Peyer's patch (tissue), 4 donors: ENCODE results near the gene TTLL5. TPM values are rescaled to one million over a fixed set of nuclear protein-coding genes. Genes with fewer than 3 reads are reported as not detected.
A peak's percentile ranks its signal among the peaks of the same experiment; 100 is the strongest.

Experiments used
- DNase-seq, 3 donors: peaks; one replicate each; pipeline ENCODE4 v3.0.0-alpha.2; 2017 to 2019
- H3K27ac ChIP-seq, 4 donors: fragments of 200-600 bp; sonication (generic); one replicate each; pipeline ENCODE4 v1.5.1; 2016 to 2019
- H3K27me3 ChIP-seq, 2 donors: fragments of 200-600 bp; sonication (generic); one replicate each; pipeline ENCODE4 v1.5.1; 2019
- H3K36me3 ChIP-seq, 3 donors: fragments of 200-600 bp; sonication (generic); one replicate each; pipeline ENCODE4 v1.5.1; 2016 to 2019
- H3K4me1 ChIP-seq, 4 donors: fragments of 200-600 bp; sonication (generic); one replicate each; pipeline ENCODE4 v1.5.1; 2016 to 2019
- H3K4me3 ChIP-seq, 4 donors: fragments of 200-600 bp; sonication (generic); 1 replicate in 3 of 4; 2 replicates in 1 of 4; pipeline ENCODE4 v1.5.1; 2016 to 2019; ENCODE audit warnings: mild to moderate bottlenecking in 1 of 4
- H3K9me3 ChIP-seq, 4 donors: fragments of 200-600 bp; sonication (generic); one replicate each; pipeline ENCODE4 v1.5.1; 2016 to 2019; ENCODE audit warnings: mild to moderate bottlenecking in 1 of 4
- CTCF ChIP-seq, 6 experiments: fragments of 450-650 bp in 4 of 6; fragments of 200-600 bp in 2 of 6; sonication (generic) in 1 of 6; IDR thresholded peaks; one replicate each; pipeline ENCODE4 v1.5.1; 2017 to 2019; ENCODE audit warnings: antibody characterized with exemption in 6 of 6, mild to moderate bottlenecking in 3 of 6, moderate library complexity in 1 of 6
- POLR2A ChIP-seq, 2 donors: fragments of 450-650 bp; IDR thresholded peaks; one replicate each; pipeline ENCODE4 v1.5.1; 2017; ENCODE audit warnings: antibody characterized with exemption in 2 of 2, mild to moderate bottlenecking in 2 of 2, moderate library complexity in 2 of 2
- total RNA-seq, 4 donors: library from RNA; depleted of rRNA; stranded (reverse); fragments of >200 nt; gene quantifications; one replicate each; pipeline ENCODE4 v1.1.0, GENCODE V29; 2016

Gene TTLL5
- total RNA-seq, 4 donors from 2014 or later, result 33.6 to 82.5 (median 46.4) TPM

GRCh38 chr14:75625034-75625433, 36.0 kb upstream of the TTLL5 start:
- Histone ChIP-seq H3K9me3 (no peaks in the 10 kb centered on the region), H3K27me3 (no peaks in the 10 kb centered on the region), H3K4me1 (peaks cover 0 to 23% (median 0%) of the 10 kb centered on the region in 4 donors), H3K27ac (no peak overlapping the region), H3K36me3 (peaks cover 0 to 9% (median 0%) of the 10 kb centered on the region in 3 donors), H3K4me3 (no peak overlapping the region)
- no peak for DNase-seq
- no peak for TF ChIP-seq POLR2A (IDR thresholded peaks at IDR 0.05)
- no peak for TF ChIP-seq CTCF (IDR thresholded peaks at IDR 0.05)

- peaks cover 0 to 15% (median 0%) of the 10 kb centered on the region in 3 donors for H3K36me3 ChIP-seq
- H3K4me1 ChIP-seq, result peaks cover 0 to 19% (median 0%) of the 10 kb centered on the region in 4 donors
- TF ChIP-seq CTCF (IDR thresholded peaks at IDR 0.05) (no peak), POLR2A (IDR thresholded peaks at IDR 0.05) (no peak)
- H3K27ac ChIP-seq, result peak overlapping the region in 1 of 4 donors; percentile 39
- H3K9me3 ChIP-seq, result no peaks in the 10 kb centered on the region
- H3K27me3 ChIP-seq, result no peaks in the 10 kb centered on the region
- no peak for DNase-seq
- H3K4me3 ChIP-seq, result no peak overlapping the region
Observed at GRCh38 chr14:75626396-75626795, 34.6 kb upstream of the TTLL5 start.

- Histone ChIP-seq H3K27ac (peak overlapping the region in 2 of 4 donors; percentile 39 to 65), H3K4me1 (peaks cover 0 to 19% (median 0%) of the 10 kb centered on the region in 4 donors), H3K27me3 (no peaks in the 10 kb centered on the region), H3K9me3 (no peaks in the 10 kb centered on the region), H3K36me3 (peaks cover 0 to 18% (median 0%) of the 10 kb centered on the region in 3 donors), H3K4me3 (no peak overlapping the region)
- no peak for TF ChIP-seq POLR2A (IDR thresholded peaks at IDR 0.05)
- TF ChIP-seq CTCF (IDR thresholded peaks at IDR 0.05), result no peak
- DNase-seq, result no peak
Observed at GRCh38 chr14:75626863-75627262, 34.2 kb upstream of the TTLL5 start.

- H3K4me3 ChIP-seq, result no peak overlapping the region
- H3K4me1 ChIP-seq, result peaks cover 0 to 19% (median 0%) of the 10 kb centered on the region in 4 donors
- H3K36me3 ChIP-seq, result peaks cover 0 to 22% (median 0%) of the 10 kb centered on the region in 3 donors
- no peaks in the 10 kb centered on the region for H3K27me3 ChIP-seq
- H3K9me3 ChIP-seq, result no peaks in the 10 kb centered on the region
- peak in 1 of 3 donors; percentile 68 for DNase-seq
- TF ChIP-seq CTCF (IDR thresholded peaks at IDR 0.05) (no peak), POLR2A (IDR thresholded peaks at IDR 0.05) (no peak)
- peak overlapping the region in 2 of 4 donors; percentile 39 to 65 for H3K27ac ChIP-seq
Observed at GRCh38 chr14:75627406-75627805, 33.6 kb upstream of the TTLL5 start.

DNA sequence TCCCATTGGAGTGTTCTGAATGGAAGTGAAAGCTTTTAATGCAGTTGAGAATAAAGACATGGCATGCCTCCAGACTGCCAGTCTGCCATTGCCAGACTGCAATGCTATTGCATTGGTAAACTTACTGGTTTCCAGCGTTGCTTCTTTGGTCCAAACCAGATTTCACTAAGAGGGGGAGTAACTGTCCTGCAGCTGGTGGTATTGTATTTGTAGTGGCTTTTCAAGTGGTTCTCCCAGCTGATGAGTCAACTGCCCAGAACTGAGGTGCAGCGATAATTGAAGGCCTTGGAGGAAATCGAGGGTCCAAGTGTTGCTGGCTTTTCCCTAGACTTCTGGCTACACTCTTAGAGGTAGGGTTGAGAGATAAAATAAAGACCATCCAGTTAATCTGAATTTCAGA, 32.2 kb upstream of the TTLL5 start:
- Histone ChIP-seq H3K27me3 (no peaks in the 10 kb centered on the region), H3K27ac (no peak overlapping the region), H3K4me1 (peaks cover 0 to 17% (median 0%) of the 10 kb centered on the region in 4 donors), H3K4me3 (no peak overlapping the region), H3K9me3 (no peaks in the 10 kb centered on the region), H3K36me3 (peaks cover 0 to 28% (median 0%) of the 10 kb centered on the region in 3 donors)
- no peak for DNase-seq
- TF ChIP-seq POLR2A (IDR thresholded peaks at IDR 0.05) (no peak), CTCF (IDR thresholded peaks at IDR 0.05) (no peak)
